ENCODE data around the gene PTTG1IP. TPM values are rescaled to one million over a fixed set of nuclear protein-coding genes. Genes with fewer than 3 reads are reported as not detected.

The PTTG1IP gene
- polyA plus RNA-seq, 1 donor (not counting 4 experiments of a cell fraction or from before 2014, with no cell fraction given), result 132 TPM

DNA sequence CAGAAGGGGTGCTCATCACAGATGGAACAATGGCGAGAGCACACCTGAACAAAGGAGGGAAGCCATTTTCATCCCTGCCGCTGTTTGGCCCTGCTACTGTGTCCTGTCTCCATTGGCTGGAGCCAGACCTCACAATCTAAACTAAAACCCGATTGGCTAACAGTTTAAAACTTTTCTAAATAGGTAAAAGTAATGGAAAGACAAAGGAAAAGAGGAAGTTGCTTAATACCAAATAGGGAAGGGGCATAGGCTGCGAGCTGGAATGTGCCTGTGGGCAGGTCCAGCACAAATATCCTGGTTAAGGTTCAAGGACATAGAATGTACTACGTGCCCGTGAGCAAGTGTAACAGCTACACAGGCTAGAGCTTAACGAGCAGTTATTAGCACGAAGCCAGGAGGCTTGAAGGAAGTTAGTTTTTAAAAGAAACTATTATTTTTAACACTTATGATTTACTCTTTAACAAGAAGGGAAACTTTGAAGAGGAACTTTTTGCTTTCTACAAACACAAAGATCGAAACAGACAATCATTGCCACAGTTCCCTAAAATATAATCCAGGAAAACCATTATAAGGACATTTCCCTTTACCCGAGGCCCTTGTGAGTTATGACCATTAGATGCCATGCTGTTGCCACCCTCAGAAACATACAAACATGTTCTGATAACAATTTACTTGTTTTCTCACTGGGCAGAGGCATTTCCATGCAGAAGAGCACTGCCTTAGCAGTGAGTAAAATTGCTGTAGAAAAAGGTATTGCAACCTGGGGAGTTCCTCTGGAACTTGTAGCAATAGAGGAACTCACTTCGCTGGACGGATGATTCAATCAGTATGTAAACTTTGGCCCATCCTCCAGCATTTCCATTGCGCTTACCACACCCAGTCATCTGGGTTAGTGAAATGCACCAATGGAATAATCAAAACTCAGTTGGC lies 4.8 kb upstream of the PTTG1IP start:
- H4K20me1 ChIP-seq (ENCODE audit: control insufficient read depth, extremely low read depth, insufficient read depth, low read length), result no peaks in the 10 kb centered on the region
- no peak overlapping the region for H3K9ac ChIP-seq (ENCODE audit: control insufficient read depth, extremely low read depth, insufficient read depth, low read length)
- no peaks in the 10 kb centered on the region for H3K36me3 ChIP-seq (ENCODE audit: control insufficient read depth in 2 of 2, extremely low read depth in 1 of 2, insufficient read depth in 2 of 2, low read length in 2 of 2)
- H3K9me1 ChIP-seq (ENCODE audit: control insufficient read depth, extremely low read depth, insufficient read depth, low read length), result no peaks in the 10 kb centered on the region
- peaks cover 42% of the 10 kb centered on the region for H3K4me1 ChIP-seq (ENCODE audit: control insufficient read depth, extremely low read depth, insufficient read depth, low read length)
- H3K79me2 ChIP-seq (ENCODE audit: control insufficient read depth, insufficient read depth, low read length), result peaks cover 2% of the 10 kb centered on the region
- no peaks in the 10 kb centered on the region for H3K27me3 ChIP-seq (ENCODE audit: control insufficient read depth, extremely low read depth, insufficient read depth, low read length)
- peak overlapping the region; percentile 2 for H3K4me2 ChIP-seq (ENCODE audit: control insufficient read depth, extremely low read depth, insufficient read depth, low read depth, low read length)
- no peak overlapping the region for H3K4me3 ChIP-seq (ENCODE audit: control insufficient read depth in 2 of 3, extremely low read depth in 1 of 3, insufficient read depth in 2 of 3, low read depth in 1 of 3, low read length in 3 of 3)
- dilution Hi-C loops (cut with MboI; ENCODE audit: extremely low pct_ligation_motif_present, low sequenced_read_pairs), result no loop called here
- DNase-seq (ENCODE audit: low read depth, low spot score) (no peak), FAIRE-seq (no peak)
- H3K9me3 ChIP-seq (ENCODE audit: control insufficient read depth, low read depth, low read length), result no peaks in the 10 kb centered on the region
- no peak for TF ChIP-seq EZH2 (IDR thresholded peaks at IDR 0.05; ENCODE audit: low read length)
- TF ChIP-seq, protein P1, sequence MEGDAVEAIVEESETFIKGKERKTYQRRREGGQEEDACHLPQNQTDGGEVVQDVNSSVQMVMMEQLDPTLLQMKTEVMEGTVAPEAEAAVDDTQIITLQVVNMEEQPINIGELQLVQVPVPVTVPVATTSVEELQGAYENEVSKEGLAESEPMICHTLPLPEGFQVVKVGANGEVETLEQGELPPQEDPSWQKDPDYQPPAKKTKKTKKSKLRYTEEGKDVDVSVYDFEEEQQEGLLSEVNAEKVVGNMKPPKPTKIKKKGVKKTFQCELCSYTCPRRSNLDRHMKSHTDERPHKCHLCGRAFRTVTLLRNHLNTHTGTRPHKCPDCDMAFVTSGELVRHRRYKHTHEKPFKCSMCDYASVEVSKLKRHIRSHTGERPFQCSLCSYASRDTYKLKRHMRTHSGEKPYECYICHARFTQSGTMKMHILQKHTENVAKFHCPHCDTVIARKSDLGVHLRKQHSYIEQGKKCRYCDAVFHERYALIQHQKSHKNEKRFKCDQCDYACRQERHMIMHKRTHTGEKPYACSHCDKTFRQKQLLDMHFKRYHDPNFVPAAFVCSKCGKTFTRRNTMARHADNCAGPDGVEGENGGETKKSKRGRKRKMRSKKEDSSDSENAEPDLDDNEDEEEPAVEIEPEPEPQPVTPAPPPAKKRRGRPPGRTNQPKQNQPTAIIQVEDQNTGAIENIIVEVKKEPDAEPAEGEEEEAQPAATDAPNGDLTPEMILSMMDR (optimal IDR thresholded peaks at IDR 0.05 in 1 of 3, IDR thresholded peaks at IDR 0.05 in 1 of 3, conservative IDR thresholded peaks at IDR 0.05 in 1 of 3; ENCODE audit: extremely low read depth in 1 of 3, insufficient read depth in 2 of 3, low read length in 3 of 3), result no peak
- H3K27ac ChIP-seq (ENCODE audit: control insufficient read depth, insufficient read depth, low read length), result no peak overlapping the region
- no peak overlapping the region for H2AFZ ChIP-seq (ENCODE audit: control insufficient read depth, low read length)

DNA sequence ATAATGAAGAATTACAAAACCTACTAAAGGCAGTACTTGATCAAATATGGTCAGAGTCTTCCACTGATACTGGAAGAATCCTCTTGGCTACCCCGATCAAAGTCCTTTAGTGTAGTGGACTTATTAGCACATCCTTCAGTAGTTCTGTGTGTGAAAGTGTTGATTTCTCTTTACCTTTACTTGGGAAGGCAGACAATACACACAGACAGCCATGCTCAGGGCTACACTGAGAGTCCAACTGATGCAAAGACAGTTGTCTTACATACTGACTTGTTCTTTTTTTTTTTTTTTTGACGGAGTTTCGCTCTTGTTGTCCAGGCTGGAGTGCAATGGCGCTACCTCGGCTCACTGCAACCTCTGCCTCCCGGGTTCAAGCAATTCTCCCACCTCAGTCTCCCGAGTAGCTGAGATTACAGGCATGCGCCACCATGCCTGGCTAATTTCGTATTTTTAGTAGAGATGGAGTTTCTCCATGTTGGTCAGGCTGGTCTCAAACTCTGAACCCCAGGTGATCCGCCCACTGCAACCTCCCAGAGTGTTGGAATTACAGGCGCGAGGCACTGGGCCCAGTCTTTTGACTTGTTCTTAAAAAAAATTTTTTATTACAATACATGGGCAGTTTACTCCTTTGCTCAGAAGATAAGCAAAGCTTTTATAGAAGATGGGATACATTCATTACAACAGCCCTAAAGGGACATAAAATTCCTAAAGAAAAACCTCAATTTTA lies 3.5 kb upstream of the PTTG1IP start:
- H3K9ac ChIP-seq (ENCODE audit: control insufficient read depth, extremely low read depth, insufficient read depth, low read length), result no peak overlapping the region
- peaks cover 7% of the 10 kb centered on the region for H4K20me1 ChIP-seq (ENCODE audit: control insufficient read depth, extremely low read depth, insufficient read depth, low read length)
- H3K4me1 ChIP-seq (ENCODE audit: control insufficient read depth, extremely low read depth, insufficient read depth, low read length), result peaks cover 36% of the 10 kb centered on the region
- no peaks in the 10 kb centered on the region for H3K9me1 ChIP-seq (ENCODE audit: control insufficient read depth, extremely low read depth, insufficient read depth, low read length)
- dilution Hi-C loops (cut with MboI; ENCODE audit: extremely low pct_ligation_motif_present, low sequenced_read_pairs), result no loop called here
- FAIRE-seq (no peak), DNase-seq (ENCODE audit: low read depth, low spot score) (no peak)
- H3K4me3 ChIP-seq (ENCODE audit: control insufficient read depth in 2 of 3, extremely low read depth in 1 of 3, insufficient read depth in 2 of 3, low read depth in 1 of 3, low read length in 3 of 3), result no peak overlapping the region
- H3K27ac ChIP-seq (ENCODE audit: control insufficient read depth, insufficient read depth, low read length), result no peak overlapping the region
- no peaks in the 10 kb centered on the region for H3K36me3 ChIP-seq (ENCODE audit: control insufficient read depth in 2 of 2, extremely low read depth in 1 of 2, insufficient read depth in 2 of 2, low read length in 2 of 2)
- H3K4me2 ChIP-seq (ENCODE audit: control insufficient read depth, extremely low read depth, insufficient read depth, low read depth, low read length), result no peak overlapping the region
- H3K9me3 ChIP-seq (ENCODE audit: control insufficient read depth, low read depth, low read length), result no peaks in the 10 kb centered on the region
- no peaks in the 10 kb centered on the region for H3K27me3 ChIP-seq (ENCODE audit: control insufficient read depth, extremely low read depth, insufficient read depth, low read length)
- H3K79me2 ChIP-seq (ENCODE audit: control insufficient read depth, insufficient read depth, low read length), result peaks cover 14% of the 10 kb centered on the region
- no peak for TF ChIP-seq EZH2 (IDR thresholded peaks at IDR 0.05; ENCODE audit: low read length)
- TF ChIP-seq, protein P1 (optimal IDR thresholded peaks at IDR 0.05 in 1 of 3, IDR thresholded peaks at IDR 0.05 in 1 of 3, conservative IDR thresholded peaks at IDR 0.05 in 1 of 3; ENCODE audit: extremely low read depth in 1 of 3, insufficient read depth in 2 of 3, low read length in 3 of 3), result no peak
- no peak overlapping the region for H2AFZ ChIP-seq (ENCODE audit: control insufficient read depth, low read length)
